Measurements from ENCODE around the gene MRTFA. TPM values are rescaled to one million over a fixed set of nuclear protein-coding genes. Genes with fewer than 3 reads are reported as not detected.

The MRTFA gene
- total RNA-seq, 1 donor from 2014 or later: 115 TPM

- Mint-ChIP-seq H3K27me3 (no peaks in the 10 kb centered on the region), H3K4me1 (peaks cover 24% of the 10 kb centered on the region), H3K36me3 (ENCODE audit: low read depth) (peaks cover 76% of the 10 kb centered on the region), H3K4me3 (no peak overlapping the region), H3K9me3 (no peaks in the 10 kb centered on the region), H3K27ac (peak overlapping the region; percentile 30)
- ATAC-seq (ENCODE audit: low read depth) (no peak), DNase-seq (no peak)
- TF ChIP-seq CTCF (IDR thresholded peaks at IDR 0.05): no peak
- intact Hi-C loops (cut with micrococcal nuclease): no loop called here
- ChIA-PET CTCF (no interaction called here), POLR2A (interaction anchor here (0.5 to 1.1 kb wide), 5 partner anchors 10 to 662 kb away, joined by 3 to 6 read pairs (median 3); no protein-coding TSS in a partner anchor)
Observed at GRCh38 chr22:40408718-40409612, 227.6 kb downstream of the MRTFA start.

- no peak for TF ChIP-seq CTCF (IDR thresholded peaks at IDR 0.05)
- Mint-ChIP-seq H3K4me3 (no peak overlapping the region), H3K27ac (no peak overlapping the region), H3K27me3 (no peaks in the 10 kb centered on the region), H3K4me1 (peaks cover 23% of the 10 kb centered on the region), H3K36me3 (ENCODE audit: low read depth) (peaks cover 84% of the 10 kb centered on the region), H3K9me3 (no peaks in the 10 kb centered on the region)
- intact Hi-C loops (cut with micrococcal nuclease): no loop called here
- ChIA-PET POLR2A (interaction anchor here (0.7 to 0.9 kb wide), 3 partner anchors 11 to 34 kb away, joined by 3 to 5 read pairs (median 3); no protein-coding TSS in a partner anchor), CTCF (no interaction called here)
- no peak for DNase-seq
- no peak for ATAC-seq (ENCODE audit: low read depth)
Observed at GRCh38 chr22:40407831-40408717, 228.4 kb downstream of the MRTFA start.

GRCh38 chr22:40407021-40407761, 229.3 kb downstream of the MRTFA start:
- POLR2A ChIA-PET: interaction anchor here (0.5 to 1.5 kb wide), 4 partner anchors 8 to 105 kb away, joined by 4 to 7 read pairs (median 5); no protein-coding TSS in a partner anchor
- TF ChIP-seq CTCF (IDR thresholded peaks at IDR 0.05): no peak

GRCh38 chr22:40406063-40406890, 230.2 kb downstream of the MRTFA start:
- DNase-seq (peak; percentile 10), ATAC-seq (ENCODE audit: low read depth) (no peak)
- Mint-ChIP-seq H3K4me3 (no peak overlapping the region), H3K4me1 (peaks cover 26% of the 10 kb centered on the region), H3K36me3 (ENCODE audit: low read depth) (peaks cover 88% of the 10 kb centered on the region), H3K9me3 (no peaks in the 10 kb centered on the region), H3K27me3 (no peaks in the 10 kb centered on the region), H3K27ac (no peak overlapping the region)
- intact Hi-C loops (cut with micrococcal nuclease): no loop called here
- ChIA-PET CTCF (no interaction called here), POLR2A (interaction anchor here (0.5 to 1.5 kb wide), 5 partner anchors 9 to 218 kb away, joined by 3 to 7 read pairs (median 4); no protein-coding TSS in a partner anchor)
- TF ChIP-seq CTCF (IDR thresholded peaks at IDR 0.05): no peak

More at GRCh38 chr22:40407021-40407761, 229.3 kb downstream of the MRTFA start:
- Mint-ChIP-seq H3K36me3 (ENCODE audit: low read depth) (peaks cover 88% of the 10 kb centered on the region), H3K27ac (no peak overlapping the region), H3K9me3 (no peaks in the 10 kb centered on the region), H3K4me3 (no peak overlapping the region), H3K4me1 (peaks cover 23% of the 10 kb centered on the region), H3K27me3 (no peaks in the 10 kb centered on the region)
- ATAC-seq (ENCODE audit: low read depth) (no peak), DNase-seq (no peak)
- intact Hi-C loops (cut with micrococcal nuclease): no loop called here
- CTCF ChIA-PET: no interaction called here

Data from activated B cell treated with CpG ODN at 0.5 μM for 24 hours (primary cell).